ENCODE data around the gene DNAH7. TPM values are rescaled to one million over a fixed set of nuclear protein-coding genes. Genes with fewer than 3 reads are reported as not detected.

DNAH7 gene
- total and polyA plus RNA-seq, 10 of the 15 experiments (the other 5 are each of a cell fraction or from before 2014, with no cell fraction given), result 0.05 to 0.61 (median 0.16) TPM

DNA sequence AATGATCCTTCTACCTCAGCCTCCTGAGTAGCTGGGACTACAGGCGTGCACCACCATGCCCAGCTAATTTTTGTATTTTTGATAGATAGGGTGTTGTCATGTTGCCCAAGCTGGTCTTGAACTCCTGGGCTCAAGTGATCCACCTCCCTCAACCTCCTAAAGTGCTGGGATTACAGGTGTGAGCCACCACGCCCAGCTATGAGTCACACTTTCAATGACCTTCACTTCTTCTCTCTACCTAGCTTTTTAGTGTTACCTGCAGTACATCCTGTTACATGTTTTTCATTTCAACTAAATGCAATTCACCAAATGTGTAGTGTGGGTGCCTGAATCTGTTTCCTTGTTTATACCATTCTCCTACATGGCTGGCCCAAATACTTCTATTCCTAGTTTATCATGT lies 347.6 kb downstream of the DNAH7 start (continued):
- TF ChIP-seq POU2F2 (IDR thresholded peaks at IDR 0.05; ENCODE audit: borderline replicate concordance, low read depth, low read length), result no peak
- TF ChIP-seq SMC3 (IDR thresholded peaks at IDR 0.05; ENCODE audit: borderline replicate concordance, low read length), result no peak
- no peak for TF ChIP-seq SREBF1 (IDR thresholded peaks at IDR 0.05; ENCODE audit: low read length)
- TF ChIP-seq, protein P1, sequence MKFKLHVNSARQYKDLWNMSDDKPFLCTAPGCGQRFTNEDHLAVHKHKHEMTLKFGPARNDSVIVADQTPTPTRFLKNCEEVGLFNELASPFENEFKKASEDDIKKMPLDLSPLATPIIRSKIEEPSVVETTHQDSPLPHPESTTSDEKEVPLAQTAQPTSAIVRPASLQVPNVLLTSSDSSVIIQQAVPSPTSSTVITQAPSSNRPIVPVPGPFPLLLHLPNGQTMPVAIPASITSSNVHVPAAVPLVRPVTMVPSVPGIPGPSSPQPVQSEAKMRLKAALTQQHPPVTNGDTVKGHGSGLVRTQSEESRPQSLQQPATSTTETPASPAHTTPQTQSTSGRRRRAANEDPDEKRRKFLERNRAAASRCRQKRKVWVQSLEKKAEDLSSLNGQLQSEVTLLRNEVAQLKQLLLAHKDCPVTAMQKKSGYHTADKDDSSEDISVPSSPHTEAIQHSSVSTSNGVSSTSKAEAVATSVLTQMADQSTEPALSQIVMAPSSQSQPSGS (IDR thresholded peaks at IDR 0.05; ENCODE audit: low read length), result no peak
- TF ChIP-seq, protein P2, sequence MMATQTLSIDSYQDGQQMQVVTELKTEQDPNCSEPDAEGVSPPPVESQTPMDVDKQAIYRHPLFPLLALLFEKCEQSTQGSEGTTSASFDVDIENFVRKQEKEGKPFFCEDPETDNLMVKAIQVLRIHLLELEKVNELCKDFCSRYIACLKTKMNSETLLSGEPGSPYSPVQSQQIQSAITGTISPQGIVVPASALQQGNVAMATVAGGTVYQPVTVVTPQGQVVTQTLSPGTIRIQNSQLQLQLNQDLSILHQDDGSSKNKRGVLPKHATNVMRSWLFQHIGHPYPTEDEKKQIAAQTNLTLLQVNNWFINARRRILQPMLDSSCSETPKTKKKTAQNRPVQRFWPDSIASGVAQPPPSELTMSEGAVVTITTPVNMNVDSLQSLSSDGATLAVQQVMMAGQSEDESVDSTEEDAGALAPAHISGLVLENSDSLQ (IDR thresholded peaks at IDR 0.05), result no peak
- TF ChIP-seq POLR2AphosphoS2 (IDR thresholded peaks at IDR 0.05; ENCODE audit: low read depth, low read length), result no peak
- TF ChIP-seq NFYB (IDR thresholded peaks at IDR 0.05; ENCODE audit: insufficient read depth, low read depth, low read length), result no peak
- TF ChIP-seq SMAD1 (IDR thresholded peaks at IDR 0.05; ENCODE audit: low read depth, partially characterized antibody), result no peak

- no peak overlapping the region for H3K4me3 ChIP-seq
- H3K36me3 ChIP-seq (ENCODE audit: control insufficient read depth in 2 of 2, insufficient read depth in 2 of 2, low read length in 1 of 2), result peaks cover 0 to 5% of the 10 kb centered on the region in 2 experiments; a peak in 1 of 4 replicates
- H4K20me1 ChIP-seq (ENCODE audit: control insufficient read depth, insufficient read depth), result no peaks in the 10 kb centered on the region
- H3K4me2 ChIP-seq (ENCODE audit: control insufficient read depth, insufficient read depth), result no peak overlapping the region
- no peak for DNase-seq (ENCODE audit: low read depth, low spot score)
- H2AFZ ChIP-seq (ENCODE audit: control insufficient read depth, low read depth, low read length), result no peak overlapping the region
- no peak for TF ChIP-seq RUNX3 (IDR thresholded peaks at IDR 0.05; ENCODE audit: low read length)
- no peak for TF ChIP-seq MYC (IDR thresholded peaks at IDR 0.05; ENCODE audit: insufficient read depth, insufficient read length, insufficient replicate concordance, low read length, severe bottlenecking)
- TF ChIP-seq NR2C1 (IDR thresholded peaks at IDR 0.05), result no peak
- no peak for TF ChIP-seq E2F4 (IDR thresholded peaks at IDR 0.05; ENCODE audit: low read depth, low read length)
- WGBS (ENCODE audit: insufficient coverage, insufficient replicate concordance, low lambda C conversion rate, missing lambda C conversion rate), result 99% methylated on average over 4 of the region's 4 CpGs
- H3K9me3 ChIP-seq (replicated peaks; ENCODE audit: control insufficient read depth, insufficient read depth, low read length), result no peaks in the 10 kb centered on the region
- intact Hi-C loops (cut with micrococcal nuclease; ENCODE audit: unreplicated experiment), result no loop called here
- no peak for FAIRE-seq
- H3K27me3 ChIP-seq (replicated peaks in 1 of 2; ENCODE audit: control insufficient read depth in 2 of 2, insufficient read depth in 2 of 2, low read length in 1 of 2), result no peaks in the 10 kb centered on the region
- CTCF ChIA-PET, result interaction anchor here (1.0 kb wide), 1 partner anchor 218 kb away, joined by 3 read pairs; no protein-coding TSS in a partner anchor
- H3K79me2 ChIP-seq (ENCODE audit: control insufficient read depth, insufficient read depth, low read length), result no peaks in the 10 kb centered on the region
- RAD21 ChIA-PET (ENCODE audit: unreplicated experiment), result no interaction called here
- ATAC-seq, result no peak
- H3K4me1 ChIP-seq (ENCODE audit: control insufficient read depth, insufficient read depth, low read length), result no peaks in the 10 kb centered on the region
- BruUV-seq (replicated peaks), result no TSS peak
- no peak overlapping the region for H3K9ac ChIP-seq (ENCODE audit: control insufficient read depth, insufficient read depth, low read length)
- POLR2A ChIA-PET, result no interaction called here
- no peak overlapping the region for H3K27ac ChIP-seq (ENCODE audit: control insufficient read depth, insufficient read depth)
- SMC1A ChIA-PET (ENCODE audit: uncharacterized antibody, unreplicated experiment), result no interaction called here
- in situ Hi-C loops (cut with MboI), result no loop called here
These were observed 352.2 kb downstream of the DNAH7 start for GRCh38 chr2:195716466-195716865.
